ENCODE results near the gene EFS. TPM values are rescaled to one million over a fixed set of nuclear protein-coding genes. Genes with fewer than 3 reads are reported as not detected.

Gene EFS
- total RNA-seq, 6 donors from 2014 or later, result 4.1 to 18.9 (median 9.3) TPM

- WGBS, 2 donors, result 80 to 87% methylated on average over 6 of the region's 6 CpGs
- Histone ChIP-seq H3K27me3 (peaks cover 0 to 13% (median 6%) of the 10 kb centered on the region in 4 donors), H3K4me3 (no peak overlapping the region), H3K36me3 (peaks cover 0 to 5% (median 0%) of the 10 kb centered on the region in 4 donors), H3K9me3 (no peaks in the 10 kb centered on the region), H3K4me1 (peaks cover 2 to 22% (median 11%) of the 10 kb centered on the region in 4 donors), H3K27ac (no peak overlapping the region)
- ATAC-seq (ENCODE audit: low FRiP score in 2 of 2) (no peak), DNase-seq (no peak)
- TF ChIP-seq POLR2A (IDR thresholded peaks at IDR 0.05) (no peak), POLR2AphosphoS5 (IDR thresholded peaks at IDR 0.05) (no peak), CTCF (IDR thresholded peaks at IDR 0.05) (no peak), EP300 (IDR thresholded peaks at IDR 0.05) (no peak)
These were observed 3.2 kb downstream of the EFS start for GRCh38 chr14:23361763-23362162.

DNA sequence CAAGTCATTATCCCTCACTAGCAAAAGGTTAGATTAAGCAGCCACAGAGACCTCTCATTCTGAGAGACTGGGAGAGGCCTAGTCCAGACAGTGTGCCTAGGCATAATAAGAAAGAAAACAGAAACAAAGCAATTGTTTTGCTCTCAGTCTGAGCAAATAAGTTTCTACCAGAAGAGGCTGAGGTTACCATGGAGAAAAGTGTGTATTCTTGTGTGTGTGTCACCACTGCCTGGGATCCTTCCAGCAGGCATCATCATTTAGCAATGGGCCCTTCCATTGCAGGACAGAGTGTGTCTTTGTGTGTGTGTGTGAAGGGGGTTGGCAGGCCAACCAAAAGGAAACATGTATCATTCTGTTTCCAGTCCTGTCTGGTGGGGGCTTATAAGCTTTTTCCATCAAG lies 3.7 kb downstream of the EFS start:
- H3K9me3 ChIP-seq, result no peaks in the 10 kb centered on the region
- H3K4me1 ChIP-seq, result peaks cover 2 to 22% (median 11%) of the 10 kb centered on the region in 4 donors
- no peak for ATAC-seq (ENCODE audit: low FRiP score in 2 of 2)
- no peak overlapping the region for H3K27ac ChIP-seq
- DNase-seq, result no peak
- H3K4me3 ChIP-seq, result no peak overlapping the region
- no peak for TF ChIP-seq EP300 (IDR thresholded peaks at IDR 0.05)
- no peak for TF ChIP-seq POLR2A (IDR thresholded peaks at IDR 0.05)
- TF ChIP-seq CTCF (IDR thresholded peaks at IDR 0.05), result no peak
- no peak for TF ChIP-seq POLR2AphosphoS5 (IDR thresholded peaks at IDR 0.05)
- H3K27me3 ChIP-seq, result peaks cover 0 to 13% (median 6%) of the 10 kb centered on the region in 4 donors
- H3K36me3 ChIP-seq, result peaks cover 0 to 5% (median 0%) of the 10 kb centered on the region in 4 donors

DNA sequence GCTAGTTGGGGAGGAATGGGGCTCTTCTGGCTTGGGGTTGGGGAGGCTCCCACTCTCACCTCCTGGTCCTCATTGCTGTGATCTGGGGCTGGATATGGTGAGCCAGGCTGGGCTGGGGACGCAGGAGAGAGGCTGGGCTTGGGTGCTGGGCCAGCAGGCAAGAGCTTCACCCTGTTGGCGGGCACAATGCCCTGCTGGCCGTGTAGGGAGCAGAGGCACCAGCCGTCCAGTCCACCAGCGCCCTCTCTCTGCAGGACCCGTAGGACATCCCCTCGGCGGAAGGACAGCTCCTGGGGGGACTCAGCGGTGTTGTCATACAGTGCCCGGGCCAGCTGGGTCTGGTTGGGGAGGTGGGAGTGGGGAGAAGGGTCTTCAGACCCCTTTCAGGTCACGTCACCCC lies 4.5 kb downstream of the EFS start:
- 71% methylated on average over 10 of the region's 11 CpGs; no CpG with 5 or more reads in 1 of the 2 donors for WGBS, 2 donors
- DNase-seq (no peak), ATAC-seq (ENCODE audit: low FRiP score in 2 of 2) (no peak)
- Histone ChIP-seq H3K36me3 (peaks cover 0 to 5% (median 0%) of the 10 kb centered on the region in 4 donors), H3K27me3 (peaks cover 0 to 7% (median 6%) of the 10 kb centered on the region in 4 donors), H3K9me3 (no peaks in the 10 kb centered on the region), H3K4me3 (no peak overlapping the region), H3K4me1 (peaks cover 2 to 15% (median 9%) of the 10 kb centered on the region in 4 donors), H3K27ac (no peak overlapping the region)
- TF ChIP-seq CTCF (IDR thresholded peaks at IDR 0.05), result no peak
- TF ChIP-seq POLR2A (IDR thresholded peaks at IDR 0.05), result no peak
- no peak for TF ChIP-seq POLR2AphosphoS5 (IDR thresholded peaks at IDR 0.05)
- TF ChIP-seq EP300 (IDR thresholded peaks at IDR 0.05), result no peak

- TF ChIP-seq CTCF (IDR thresholded peaks at IDR 0.05) (no peak), POLR2A (IDR thresholded peaks at IDR 0.05) (no peak), POLR2AphosphoS5 (IDR thresholded peaks at IDR 0.05) (no peak), EP300 (IDR thresholded peaks at IDR 0.05) (no peak)
- no peaks in the 10 kb centered on the region for H3K9me3 ChIP-seq
- peaks cover 0 to under 1% (median under 1%) of the 10 kb centered on the region in 4 donors for H3K27me3 ChIP-seq
- DNase-seq (peak in 1 of 2 donors; percentile 46), ATAC-seq (ENCODE audit: low FRiP score in 2 of 2) (no peak)
- H3K4me1 ChIP-seq, result peaks cover 2 to 9% (median 5%) of the 10 kb centered on the region in 4 donors
- no peak overlapping the region for H3K27ac ChIP-seq
- H3K36me3 ChIP-seq, result peaks cover 0 to 5% (median 0%) of the 10 kb centered on the region in 4 donors
- no peak overlapping the region for H3K4me3 ChIP-seq
- WGBS, 2 donors, result 83 to 89% methylated on average over 17 to 21 of the region's 22 CpGs
These were observed 5.1 kb downstream of the EFS start for GRCh38 chr14:23359722-23360447.
